ENCODE measurements around the gene GCH1.

GRCh38 chr14:54816450-54816849 is 86.2 kb downstream of the GCH1 start:
- TF ChIP-seq CTCF (IDR thresholded peaks at IDR 0.05; ENCODE audit: insufficient read depth, low read depth, low read length): no peak
- no peak for TF ChIP-seq EZH2 (IDR thresholded peaks at IDR 0.05; ENCODE audit: insufficient read depth, low read length)
